Transverse colon (tissue), 4 donors: Measurements from ENCODE around the gene F8A2. TPM values are rescaled to one million over a fixed set of nuclear protein-coding genes. Genes with fewer than 3 reads are reported as not detected.
"Not testable (repeated sequence)": the region's sequence is repeated elsewhere in the genome, so short reads cannot be mapped to it uniquely, and the experiment has no call there.

Experiments used
- DNase-seq: peaks from one replicate; pipeline ENCODE4 v3.0.0-alpha.2; 2019
- H3K27ac ChIP-seq, 4 donors: fragments of 200-600 bp; sonication (generic); 2 replicates each; pipeline ENCODE4 v1.5.1; 2016 to 2018; ENCODE audit warnings: inconsistent platforms in 4 of 4
- H3K27me3 ChIP-seq: fragments of 200-600 bp; sonication (generic); 2 replicates; pipeline ENCODE4 v1.5.1; 2017; ENCODE audit warnings: inconsistent platforms
- H3K36me3 ChIP-seq, 4 donors: fragments of 200-600 bp; sonication (generic); 2 replicates each; pipeline ENCODE4 v1.5.1; 2017 to 2019; ENCODE audit warnings: inconsistent platforms in 4 of 4
- H3K4me1 ChIP-seq, 4 donors: fragments of 200-600 bp; sonication (generic); 2 replicates each; pipeline ENCODE4 v1.5.1; 2017 to 2020; ENCODE audit warnings: inconsistent platforms in 4 of 4
- H3K4me3 ChIP-seq, 4 donors: fragments of 200-600 bp; sonication (generic); 1 replicate in 1 of 4; 2 replicates in 3 of 4; pipeline versions ENCODE4 v1.5.1 to v1.6.1; 2017 to 2019; ENCODE audit warnings: inconsistent platforms in 4 of 4
- H3K9me3 ChIP-seq, 2 donors: fragments of 200-600 bp; sonication (generic); 2 replicates each; pipeline ENCODE4 v1.5.1; 2017 to 2019; ENCODE audit warnings: inconsistent platforms in 2 of 2
- CTCF ChIP-seq, 5 experiments: fragments of 200-600 bp in 3 of 5; fragments of 450-650 bp in 2 of 5; sonication (generic) in 3 of 5; IDR thresholded peaks; 1 replicate in 2 of 5; 2 replicates in 3 of 5; pipeline ENCODE4 v1.5.1; 2016 to 2017; ENCODE audit warnings: antibody characterized with exemption in 5 of 5, inconsistent platforms in 3 of 5, mild to moderate bottlenecking in 2 of 5, moderate library complexity in 1 of 5
- EP300 ChIP-seq: sonication (generic); formaldehyde crosslinking; IDR thresholded peaks from one replicate; pipeline ENCODE4 v1.6.1; 2017; ENCODE audit warnings: antibody characterized with exemption, low read depth
- POLR2A ChIP-seq: fragments of 450-650 bp; IDR thresholded peaks from one replicate; pipeline ENCODE4 v1.6.1; 2016; ENCODE audit warnings: antibody characterized with exemption, mild to moderate bottlenecking, moderate library complexity
- POLR2AphosphoS5 ChIP-seq, 3 donors: sonication (generic); formaldehyde crosslinking; IDR thresholded peaks; one replicate each; pipeline ENCODE4 v1.6.1; 2016; ENCODE audit warnings: antibody characterized with exemption in 3 of 3
- WGBS, 2 donors: methylation state at CpG; one replicate each; pipeline ENCODE4 v1.1.5; 2018; ENCODE audit warnings: low coverage in 1 of 2; 5-methylcytosine and 5-hydroxymethylcytosine counted together
- in situ Hi-C, 4 donors: fragments of 200-750 bp; cut with MboI; loops; one replicate each; pipeline versions ENCODE4 v1.15.0 to v1.15.1; 2017; ENCODE audit warnings: low sequenced_read_pairs in 3 of 4, low pct_ligation_motif_present in 1 of 4, low pct_unique_long_range_greater_than_20kb in 1 of 4
- intact Hi-C: fragments of 100-400 bp; cut with DNase I; formaldehyde crosslinking; loops from one replicate; pipeline ENCODE4 v1.15.1; 2023; ENCODE audit warnings: low total_unique reads
- total RNA-seq, 4 donors: library from RNA; depleted of rRNA; stranded (reverse); fragments of >200 nt; gene quantifications; one replicate each; pipeline ENCODE4 v1.1.0, GENCODE V29; 2016

The F8A2 gene
- total RNA-seq, 4 donors from 2014 or later = 2.1 to 90.8 TPM; not detected in 2

- H3K36me3 ChIP-seq, intact Hi-C loops, H3K4me1 ChIP-seq, H3K27ac ChIP-seq, H3K4me3 ChIP-seq, H3K9me3 ChIP-seq, in situ Hi-C loops, DNase-seq, H3K27me3 ChIP-seq: not testable (repeated sequence)
- no CpG with 5 or more reads among the region's 9 CpGs for WGBS, 2 donors
Observed at GRCh38 chrX:155373777-155374458, 8.0 kb upstream of the F8A2 start.

GRCh38 chrX:155379802-155380201 lies 2.1 kb upstream of the F8A2 start:
- H3K9me3 ChIP-seq, intact Hi-C loops, H3K27me3 ChIP-seq, H3K4me3 ChIP-seq, H3K36me3 ChIP-seq, H3K4me1 ChIP-seq, in situ Hi-C loops, H3K27ac ChIP-seq, DNase-seq: not testable (repeated sequence)
- no CpG with 5 or more reads among the region's 7 CpGs for WGBS, 2 donors

GRCh38 chrX:155382529-155382967 lies 653 bp downstream of the F8A2 start:
- H3K4me3 ChIP-seq, H3K4me1 ChIP-seq, H3K36me3 ChIP-seq, H3K27me3 ChIP-seq, in situ Hi-C loops, DNase-seq, H3K27ac ChIP-seq, intact Hi-C loops, H3K9me3 ChIP-seq: not testable (repeated sequence)
- no CpG with 5 or more reads among the region's 64 CpGs for WGBS, 2 donors

- Histone ChIP-seq H3K4me1 (no peaks in the 10 kb centered on the region), H3K27me3 (no peaks in the 10 kb centered on the region), H3K36me3 (no peaks in the 10 kb centered on the region), H3K4me3 (no peak overlapping the region), H3K9me3 (no peaks in the 10 kb centered on the region), H3K27ac (no peak overlapping the region)
- no peak for DNase-seq
- intact Hi-C loops (no loop called here), in situ Hi-C loops (no loop called here)
- no peak for TF ChIP-seq CTCF (IDR thresholded peaks at IDR 0.05)
- TF ChIP-seq EP300 = no peak
- no peak for TF ChIP-seq POLR2A
- TF ChIP-seq POLR2AphosphoS5 (IDR thresholded peaks at IDR 0.05) = no peak
- 89% methylated on average over 8 of the region's 8 CpGs; no CpG with 5 or more reads in 1 of the 2 donors for WGBS, 2 donors
Observed at GRCh38 chrX:155389634-155390033, 7.7 kb downstream of the F8A2 start.

GRCh38 chrX:155394747-155395276 lies 12.9 kb downstream of the F8A2 start:
- H3K27me3 ChIP-seq, H3K36me3 ChIP-seq, intact Hi-C loops, DNase-seq, H3K4me3 ChIP-seq, H3K4me1 ChIP-seq, H3K9me3 ChIP-seq, in situ Hi-C loops, H3K27ac ChIP-seq: not testable (repeated sequence)
- WGBS, 2 donors = 85% methylated on average over 7 of the region's 7 CpGs; no CpG with 5 or more reads in 1 of the 2 donors

- Histone ChIP-seq H3K4me3 (no peak overlapping the region), H3K27me3 (no peaks in the 10 kb centered on the region), H3K4me1 (no peaks in the 10 kb centered on the region), H3K9me3 (no peaks in the 10 kb centered on the region), H3K36me3 (no peaks in the 10 kb centered on the region), H3K27ac (no peak overlapping the region)
- TF ChIP-seq POLR2A (no peak), CTCF (IDR thresholded peaks at IDR 0.05) (no peak), POLR2AphosphoS5 (IDR thresholded peaks at IDR 0.05) (no peak)
- in situ Hi-C loops (no loop called here), intact Hi-C loops (no loop called here)
- WGBS, 2 donors = 76% methylated on average over 2 of the region's 2 CpGs
- DNase-seq = no peak
Observed at GRCh38 chrX:155406429-155406828, 24.5 kb downstream of the F8A2 start.
